Spleen (tissue), 11 donors: ENCODE results near the gene ZBED3. TPM values are rescaled to one million over a fixed set of nuclear protein-coding genes. Genes with fewer than 3 reads are reported as not detected.

Experiments
- DNase-seq: peaks from one replicate; pipeline ENCODE4 v3.0.0-alpha.2; 2020
- H3K27ac ChIP-seq, 8 donors: fragments of 200-600 bp; sonication (generic) in 7 of 8; 1 replicate in 4 of 8; 2 replicates in 4 of 8; pipeline versions ENCODE4 v1.5.0 to v1.8.0; 2016 to 2021; ENCODE audit warnings: inconsistent platforms in 4 of 8, mild to moderate bottlenecking in 4 of 8, moderate library complexity in 1 of 8
- H3K27me3 ChIP-seq, 7 donors: fragments of 200-600 bp; sonication (generic) in 6 of 7; replicated peaks in 1 of 7; 1 replicate in 4 of 7; 2 replicates in 3 of 7; pipeline versions ENCODE4 v1.5.0 to v1.8.0; 2016 to 2021; ENCODE audit warnings: inconsistent platforms in 3 of 7, mild to moderate bottlenecking in 1 of 7
- H3K36me3 ChIP-seq, 6 donors: fragments of 200-600 bp; sonication (generic) in 5 of 6; 1 replicate in 4 of 6; 2 replicates in 2 of 6; pipeline versions ENCODE4 v1.5.0 to v1.8.0; 2016 to 2021; ENCODE audit warnings: inconsistent platforms in 2 of 6
- H3K4me1 ChIP-seq, 6 donors: fragments of 200-600 bp; sonication (generic) in 5 of 6; 1 replicate in 3 of 6; 2 replicates in 3 of 6; pipeline versions ENCODE4 v1.5.0 to v1.8.0; 2016 to 2021; ENCODE audit warnings: inconsistent platforms in 3 of 6
- H3K4me3 ChIP-seq, 8 donors: fragments of 200-600 bp; sonication (generic) in 7 of 8; 1 replicate in 4 of 8; 2 replicates in 4 of 8; pipeline versions ENCODE4 v1.5.0 to v1.8.0; 2016 to 2021; ENCODE audit warnings: inconsistent platforms in 4 of 8, mild to moderate bottlenecking in 4 of 8, moderate library complexity in 2 of 8
- H3K9me3 ChIP-seq, 8 donors: fragments of 200-600 bp; sonication (generic) in 7 of 8; 1 replicate in 4 of 8; 2 replicates in 4 of 8; pipeline versions ENCODE4 v1.5.0 to v1.8.0; 2016 to 2021; ENCODE audit warnings: inconsistent platforms in 4 of 8
- POLR2A ChIP-seq, 3 donors: fragments of 450-650 bp; IDR thresholded peaks; one replicate each; pipeline ENCODE4 v1.5.1; 2017; ENCODE audit warnings: antibody characterized with exemption in 3 of 3, mild to moderate bottlenecking in 1 of 3
- POLR2AphosphoS5 ChIP-seq, 3 donors: sonication (generic); formaldehyde crosslinking; IDR thresholded peaks; one replicate each; pipeline ENCODE4 v1.5.1; 2017; ENCODE audit warnings: antibody characterized with exemption in 3 of 3
- WGBS, 5 donors: extraction: QIAGEN DNeasy Blood & Tissue Kit in 3 of 5; methylation state at CpG; one replicate each; pipeline versions ENCODE4 v1.1.5 to v1.1.7; 2013 to 2018; 5-methylcytosine and 5-hydroxymethylcytosine counted together
- intact Hi-C: fragments of 100-400 bp; cut with DNase I; formaldehyde crosslinking; loops from one replicate; pipeline ENCODE4 v1.15.0; 2023; ENCODE audit warnings: low total_unique reads
- polyA plus RNA-seq, 3 donors: library from polyadenylated mRNA; stranded (reverse); fragments of 200-250 nt; gene quantifications; one replicate each; pipeline ENCODE4 v1.2.1, GENCODE V29; 2013
- total RNA-seq, 7 donors: library from RNA; depleted of rRNA in 3 of 7; stranded (reverse); fragments of >200 nt in 3 of 7; fragmentation: NEBNext Ultra II Directional in 4 of 7; extraction: Animal tissue kit (Norgen Biotek cat#: 25700) in 4 of 7; gene quantifications; one replicate each; pipeline versions ENCODE4 v1.1.0 to v1.2.1, GENCODE V29; 2016 to 2021
- TF ChIP-seq, protein P1 (sequence below), 11 experiments: fragments of 200-600 bp in 7 of 11; fragments of 450-650 bp in 4 of 11; sonication (generic) in 4 of 11; IDR thresholded peaks in 8 of 11; conservative IDR thresholded peaks in 3 of 11; 1 replicate in 7 of 11; 2 replicates in 4 of 11; pipeline versions ENCODE4 v1.4.0 to v1.8.0; 2016 to 2021; ENCODE audit warnings: antibody characterized with exemption in 11 of 11, inconsistent platforms in 4 of 11, mild to moderate bottlenecking in 1 of 11
- donor health status: healthy with polysubstance abuse.
- donor health status: DM: no; HTN: no; CAD: no; lungs with moderate emphysema.
- donor health status: DM: no; HTN: no; CAD: no.
- donor health status: Bipolar disorder and iron deficiency.
- donor health status: healthy.
- donor health status: DM: no; HTN: no; CAD: no.
- donor health status: DM: yes; HTN: yes; CAD: no.

ZBED3 gene
- total and polyA plus RNA-seq, 10 donors, result 1.6 to 13.8 (median 5.8) TPM

DNA sequence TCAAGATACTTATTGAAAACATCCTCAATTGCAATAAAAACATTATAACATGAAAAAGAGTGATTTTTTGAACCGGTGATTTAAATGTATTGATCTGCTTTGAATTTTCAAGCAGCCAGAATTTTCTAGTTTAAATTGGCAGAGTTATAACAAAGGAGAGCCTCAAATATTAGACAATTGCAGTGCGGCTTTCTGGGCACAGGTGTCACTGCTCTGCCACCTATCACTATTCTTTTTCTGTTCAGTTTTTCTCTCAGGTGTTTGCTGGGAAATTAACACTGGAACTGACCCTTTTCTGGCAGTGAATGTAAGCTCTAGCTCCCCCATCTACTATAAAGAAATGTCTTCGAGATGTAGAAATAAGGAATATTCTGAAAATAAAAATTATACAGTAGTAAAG, 23.0 kb downstream of the ZBED3 start:
- Histone ChIP-seq H3K27ac (no peak overlapping the region), H3K4me1 (peaks cover 0 to 29% (median 3%) of the 10 kb centered on the region in 6 donors), H3K9me3 (peaks cover 0 to 6% (median 0%) of the 10 kb centered on the region in 8 donors), H3K36me3 (peaks cover 7 to 100% (median 57%) of the 10 kb centered on the region in 6 donors), H3K27me3 (no peaks in the 10 kb centered on the region), H3K4me3 (no peak overlapping the region)
- 76 to 93% (median 81%) methylated on average over 3 of the region's 3 CpGs for WGBS, 5 donors
- DNase-seq, result no peak
- TF ChIP-seq POLR2AphosphoS5 (IDR thresholded peaks at IDR 0.05) (no peak), POLR2A (IDR thresholded peaks at IDR 0.05) (no peak)
- intact Hi-C loops, result no loop called here

DNA sequence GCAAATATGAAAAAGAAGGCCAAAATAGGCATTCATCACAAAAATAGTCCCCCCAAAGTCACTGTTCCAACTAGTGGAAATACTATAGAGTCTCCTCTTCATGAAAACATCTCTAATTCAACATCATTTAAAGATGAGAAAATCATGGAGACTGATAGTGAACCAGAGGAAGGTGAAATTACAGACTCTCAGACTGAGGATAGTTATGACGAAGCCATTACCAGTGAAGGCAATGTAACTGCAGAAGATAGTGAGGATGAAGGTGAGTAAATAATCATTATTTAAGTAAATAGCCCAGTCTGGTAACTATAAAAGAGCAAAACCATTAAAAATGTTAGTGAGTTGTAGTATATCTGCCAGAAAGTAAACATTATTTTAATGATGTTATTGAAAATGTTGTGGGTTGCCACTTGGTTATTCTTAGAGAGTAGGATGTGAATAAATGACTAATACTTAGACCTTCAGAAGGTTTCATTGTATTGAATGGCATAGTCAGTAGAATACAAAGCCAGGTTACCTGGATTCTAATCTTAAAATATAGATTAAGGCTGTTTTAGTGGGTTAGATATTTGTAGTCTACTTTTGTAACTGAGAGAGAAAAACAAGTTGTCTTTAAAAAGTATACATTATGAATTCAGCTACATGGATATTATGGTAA, 40.5 kb downstream of the ZBED3 start:
- no peak overlapping the region for H3K27ac ChIP-seq

DNA sequence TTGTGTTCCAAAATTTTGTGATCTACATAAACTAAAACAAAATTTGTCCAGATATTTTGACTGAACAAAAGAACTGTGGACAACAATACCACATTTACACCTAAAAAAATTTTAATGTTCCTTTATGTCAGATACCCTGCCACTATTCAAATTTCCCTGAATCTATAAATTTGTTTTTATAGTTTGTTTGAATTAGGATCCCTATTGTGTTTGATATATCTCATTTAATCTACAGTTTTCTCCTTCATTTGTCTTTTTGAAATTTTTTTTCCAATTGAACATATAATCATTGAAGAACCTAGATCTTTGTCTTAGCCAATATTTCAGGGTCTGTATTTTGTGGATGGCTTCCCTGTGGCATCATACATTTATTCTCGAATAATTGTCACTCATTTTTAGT, 51.1 kb downstream of the ZBED3 start:
- H3K36me3 ChIP-seq, result peaks cover 0 to 73% (median 49%) of the 10 kb centered on the region in 6 donors

More for the DNA sequence above, 40.5 kb downstream of the ZBED3 start:
- Histone ChIP-seq H3K4me1 (peaks cover 0 to 8% (median 0%) of the 10 kb centered on the region in 6 donors), H3K9me3 (no peaks in the 10 kb centered on the region), H3K36me3 (peaks cover 8 to 76% (median 51%) of the 10 kb centered on the region in 6 donors), H3K4me3 (no peak overlapping the region), H3K27me3 (no peaks in the 10 kb centered on the region)
- DNase-seq, result no peak
- WGBS, 5 donors, result 93 to 98% (median 95%) methylated on average over 1 of the region's 1 CpG
- TF ChIP-seq POLR2A (IDR thresholded peaks at IDR 0.05) (no peak), POLR2AphosphoS5 (IDR thresholded peaks at IDR 0.05) (no peak)
- TF ChIP-seq, protein P1, sequence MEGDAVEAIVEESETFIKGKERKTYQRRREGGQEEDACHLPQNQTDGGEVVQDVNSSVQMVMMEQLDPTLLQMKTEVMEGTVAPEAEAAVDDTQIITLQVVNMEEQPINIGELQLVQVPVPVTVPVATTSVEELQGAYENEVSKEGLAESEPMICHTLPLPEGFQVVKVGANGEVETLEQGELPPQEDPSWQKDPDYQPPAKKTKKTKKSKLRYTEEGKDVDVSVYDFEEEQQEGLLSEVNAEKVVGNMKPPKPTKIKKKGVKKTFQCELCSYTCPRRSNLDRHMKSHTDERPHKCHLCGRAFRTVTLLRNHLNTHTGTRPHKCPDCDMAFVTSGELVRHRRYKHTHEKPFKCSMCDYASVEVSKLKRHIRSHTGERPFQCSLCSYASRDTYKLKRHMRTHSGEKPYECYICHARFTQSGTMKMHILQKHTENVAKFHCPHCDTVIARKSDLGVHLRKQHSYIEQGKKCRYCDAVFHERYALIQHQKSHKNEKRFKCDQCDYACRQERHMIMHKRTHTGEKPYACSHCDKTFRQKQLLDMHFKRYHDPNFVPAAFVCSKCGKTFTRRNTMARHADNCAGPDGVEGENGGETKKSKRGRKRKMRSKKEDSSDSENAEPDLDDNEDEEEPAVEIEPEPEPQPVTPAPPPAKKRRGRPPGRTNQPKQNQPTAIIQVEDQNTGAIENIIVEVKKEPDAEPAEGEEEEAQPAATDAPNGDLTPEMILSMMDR (IDR thresholded peaks at IDR 0.05 in 8 of 11, conservative IDR thresholded peaks at IDR 0.05 in 3 of 11), result no peak
- intact Hi-C loops, result no loop called here

DNA sequence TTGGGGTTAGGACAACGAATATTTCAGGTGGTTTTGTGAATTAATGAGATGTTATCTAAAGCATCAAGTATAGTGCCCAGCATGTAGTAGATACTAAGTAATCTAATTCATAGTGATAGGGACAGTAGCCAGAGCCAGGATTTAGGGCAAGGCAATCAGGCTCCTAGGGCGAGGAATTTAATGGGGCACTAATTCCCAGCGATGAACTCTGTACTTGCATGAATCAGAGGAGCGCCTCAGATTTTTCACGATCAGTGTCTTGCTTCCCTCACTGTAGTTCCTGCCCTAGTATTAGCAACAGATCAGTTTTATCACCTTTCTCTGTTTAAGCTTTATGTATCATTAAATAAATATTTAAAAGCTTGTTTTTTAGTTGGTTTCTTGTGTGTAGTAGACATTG, 53.7 kb downstream of the ZBED3 start:
- DNase-seq, result no peak
- Histone ChIP-seq H3K4me3 (no peak overlapping the region), H3K4me1 (peaks cover 7 to 44% (median 38%) of the 10 kb centered on the region in 6 donors), H3K36me3 (peaks cover 0 to 47% (median 30%) of the 10 kb centered on the region in 6 donors), H3K27ac (no peak overlapping the region), H3K9me3 (peaks cover 0 to 15% (median 13%) of the 10 kb centered on the region in 8 donors), H3K27me3 (no peaks in the 10 kb centered on the region)
- TF ChIP-seq POLR2AphosphoS5 (IDR thresholded peaks at IDR 0.05), result no peak
- TF ChIP-seq POLR2A (IDR thresholded peaks at IDR 0.05), result no peak
- TF ChIP-seq, protein P1 (IDR thresholded peaks at IDR 0.05 in 8 of 11, conservative IDR thresholded peaks at IDR 0.05 in 3 of 11), result no peak
- intact Hi-C loops, result no loop called here
- WGBS, 5 donors, result 90 to 96% (median 94%) methylated on average over 5 of the region's 5 CpGs

More for the DNA sequence above, 51.1 kb downstream of the ZBED3 start:
- TF ChIP-seq POLR2A (IDR thresholded peaks at IDR 0.05), result no peak
- intact Hi-C loops, result no loop called here
- Histone ChIP-seq H3K27me3 (no peaks in the 10 kb centered on the region), H3K9me3 (no peaks in the 10 kb centered on the region), H3K4me1 (peaks cover 7 to 34% (median 29%) of the 10 kb centered on the region in 6 donors), H3K27ac (no peak overlapping the region), H3K4me3 (no peak overlapping the region)
- no peak for DNase-seq
- WGBS, 5 donors, result 90 to 96% (median 94%) methylated on average over 1 of the region's 1 CpG

DNA sequence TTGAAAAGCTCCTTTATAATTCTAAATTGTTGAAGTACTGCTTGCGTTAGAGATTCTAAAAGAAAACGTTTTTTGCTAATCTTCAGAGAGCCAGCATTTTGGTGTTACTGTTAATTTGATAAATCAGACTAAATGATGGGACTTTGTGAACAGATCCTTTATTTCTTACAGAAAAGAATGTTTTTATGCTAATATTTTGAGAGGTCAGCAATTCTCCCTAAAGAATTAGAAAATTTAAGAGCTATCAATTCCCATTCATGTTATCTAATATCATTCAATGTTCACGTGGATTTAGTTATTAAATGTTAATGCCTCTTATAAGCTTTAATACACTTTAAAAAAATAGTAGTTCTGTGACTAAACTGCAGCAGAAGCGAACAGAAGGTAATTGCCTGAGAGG, 54.5 kb downstream of the ZBED3 start:
- Histone ChIP-seq H3K4me1 (peaks cover 7 to 44% (median 36%) of the 10 kb centered on the region in 6 donors), H3K4me3 (no peak overlapping the region), H3K27me3 (no peaks in the 10 kb centered on the region), H3K27ac (no peak overlapping the region), H3K36me3 (peaks cover 0 to 40% (median 24%) of the 10 kb centered on the region in 6 donors), H3K9me3 (peaks cover 0 to 17% (median 15%) of the 10 kb centered on the region in 8 donors)
- no peak for DNase-seq
- intact Hi-C loops, result no loop called here
- TF ChIP-seq, protein P1 (IDR thresholded peaks at IDR 0.05 in 8 of 11, conservative IDR thresholded peaks at IDR 0.05 in 3 of 11), result no peak
- TF ChIP-seq POLR2A (IDR thresholded peaks at IDR 0.05) (no peak), POLR2AphosphoS5 (IDR thresholded peaks at IDR 0.05) (no peak)
- WGBS, 5 donors, result 87 to 92% (median 90%) methylated on average over 4 of the region's 4 CpGs
